HG03432 (cell line): ENCODE results near the gene PBX1.
"Not testable (repeated sequence)": the region's sequence is repeated elsewhere in the genome, so short reads cannot be mapped to it uniquely, and the experiment has no call there.

Experiments
- ATAC-seq: cut with Tn5 transposase; IDR thresholded peaks from one replicate; pipeline ENCODE4 v1.9.1; 2021; ENCODE audit warnings: mild to moderate bottlenecking, moderate library complexity; ENCODE audit not compliant: unreplicated experiment

The PBX1 gene

GRCh38 chr1:164588516-164589341 lies 29.7 kb downstream of the PBX1 start:
- ATAC-seq = no peak

- ATAC-seq = no peak
Measured at GRCh38 chr1:164589408-164589807, 30.4 kb downstream of the PBX1 start.

- ATAC-seq = no peak
Measured at GRCh38 chr1:164589961-164590507, 31.1 kb downstream of the PBX1 start.

- ATAC-seq = no peak
Measured at GRCh38 chr1:164590592-164590991, 31.6 kb downstream of the PBX1 start.

GRCh38 chr1:164591858-164592257 lies 32.9 kb downstream of the PBX1 start:
- no peak for ATAC-seq

GRCh38 chr1:164592634-164593033 lies 33.6 kb downstream of the PBX1 start:
- no peak for ATAC-seq

- ATAC-seq = no peak
Measured at GRCh38 chr1:164595212-164595611, 36.2 kb downstream of the PBX1 start.

GRCh38 chr1:164596172-164596571 lies 37.2 kb downstream of the PBX1 start:
- ATAC-seq = no peak

- no peak for ATAC-seq
Measured at GRCh38 chr1:164598719-164599118, 39.7 kb downstream of the PBX1 start.

GRCh38 chr1:164599272-164599671 lies 40.3 kb downstream of the PBX1 start:
- no peak for ATAC-seq

GRCh38 chr1:164601399-164602100 lies 42.6 kb downstream of the PBX1 start:
- ATAC-seq = no peak

- ATAC-seq = no peak
Measured at GRCh38 chr1:164602101-164602422, 43.1 kb downstream of the PBX1 start.

- no peak for ATAC-seq
Measured at GRCh38 chr1:164602480-164603093, 43.6 kb downstream of the PBX1 start.

GRCh38 chr1:164603805-164604204 lies 44.8 kb downstream of the PBX1 start:
- not testable (repeated sequence) for ATAC-seq

GRCh38 chr1:164604541-164604940 lies 45.6 kb downstream of the PBX1 start:
- ATAC-seq = no peak

- ATAC-seq = no peak
Measured at GRCh38 chr1:164605254-164606091, 46.5 kb downstream of the PBX1 start.

- ATAC-seq = no peak
Measured at GRCh38 chr1:164607351-164607750, 48.4 kb downstream of the PBX1 start.

GRCh38 chr1:164608651-164609057 lies 49.7 kb downstream of the PBX1 start:
- no peak for ATAC-seq

- ATAC-seq = no peak
Measured at GRCh38 chr1:164609089-164609488, 50.1 kb downstream of the PBX1 start.

- no peak for ATAC-seq
Measured at GRCh38 chr1:164610538-164611222, 51.7 kb downstream of the PBX1 start.
